Mucosa of stomach (tissue), 1 donor: ENCODE results near the gene PRTFDC1.
A peak's percentile ranks its signal among the peaks of the same experiment; 100 is the strongest.
"Not testable (repeated sequence)": the region's sequence is repeated elsewhere in the genome, so short reads cannot be mapped to it uniquely, and the experiment has no call there.

Experiments used
- H3K27me3 ChIP-seq: one replicate; pipeline ENCODE4 v1.7.0; 2013; ENCODE audit warnings: mild to moderate bottlenecking, low read length; ENCODE audit not compliant: control insufficient read depth, insufficient read depth
- H3K36me3 ChIP-seq: one replicate; pipeline ENCODE4 v1.7.0; 2013; ENCODE audit warnings: low read length; ENCODE audit not compliant: control insufficient read depth, insufficient read depth
- H3K4me1 ChIP-seq: one replicate; pipeline ENCODE4 v1.7.0; 2013; ENCODE audit warnings: mild to moderate bottlenecking, low read length; ENCODE audit not compliant: control insufficient read depth, insufficient read depth
- H3K4me3 ChIP-seq: one replicate; pipeline ENCODE4 v1.7.0; 2013; ENCODE audit warnings: low read length
- H3K9ac ChIP-seq: one replicate; pipeline ENCODE4 v1.7.0; 2013; ENCODE audit warnings: mild to moderate bottlenecking, low read length, moderate library complexity
- H3K9me3 ChIP-seq: one replicate; pipeline ENCODE4 v1.7.0; 2013; ENCODE audit warnings: mild to moderate bottlenecking, low read length, moderate library complexity; ENCODE audit not compliant: control insufficient read depth
- donor health status: Pancreatic carcinoma.

The PRTFDC1 gene

DNA sequence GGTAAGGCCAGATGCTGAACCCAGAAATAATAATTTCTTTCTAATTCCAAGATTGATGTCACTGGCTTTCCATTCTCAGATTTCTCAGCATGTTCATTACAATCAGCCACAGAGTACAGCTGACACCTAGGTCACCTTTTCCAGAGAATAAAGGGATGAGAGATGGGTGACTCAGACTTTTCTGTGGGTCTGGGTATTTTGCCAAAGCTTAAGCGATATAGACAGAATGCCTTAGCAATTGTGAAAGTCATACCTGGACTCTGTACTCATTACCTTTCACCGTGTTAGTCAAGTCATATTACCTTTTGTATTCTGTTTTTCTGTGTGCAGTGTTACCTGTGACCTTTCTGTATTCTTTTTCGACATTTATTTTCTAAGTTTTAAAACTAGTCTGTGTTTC, 10.6 kb upstream of the PRTFDC1 start:
- Histone ChIP-seq H3K9me3 (no peaks in the 10 kb centered on the region), H3K4me3 (no peak overlapping the region), H3K36me3 (no peaks in the 10 kb centered on the region), H3K4me1 (peaks cover 16% of the 10 kb centered on the region), H3K9ac (no peak overlapping the region), H3K27me3 (no peaks in the 10 kb centered on the region)

DNA sequence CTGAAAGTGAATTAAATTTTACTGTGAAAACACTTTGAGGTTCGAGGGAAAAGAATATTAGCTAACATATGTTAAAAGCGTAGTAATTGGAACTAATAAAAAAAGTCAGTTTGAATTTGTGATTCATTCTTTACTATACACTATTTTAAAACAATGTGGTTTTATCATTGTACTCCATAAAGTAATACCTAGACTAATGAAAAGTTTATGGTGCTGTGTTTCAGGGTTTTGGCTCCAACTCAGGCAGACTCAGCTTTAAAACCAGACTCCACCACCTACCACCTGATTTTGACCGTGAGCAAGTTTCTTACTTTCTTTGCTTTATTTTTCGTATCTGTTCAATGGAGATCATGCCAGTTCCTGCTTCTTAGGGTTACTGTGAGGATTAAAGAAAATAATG, 9.2 kb upstream of the PRTFDC1 start:
- Histone ChIP-seq H3K4me3 (no peak overlapping the region), H3K36me3 (no peaks in the 10 kb centered on the region), H3K27me3 (no peaks in the 10 kb centered on the region), H3K9ac (no peak overlapping the region), H3K4me1 (peaks cover 16% of the 10 kb centered on the region), H3K9me3 (no peaks in the 10 kb centered on the region)

DNA sequence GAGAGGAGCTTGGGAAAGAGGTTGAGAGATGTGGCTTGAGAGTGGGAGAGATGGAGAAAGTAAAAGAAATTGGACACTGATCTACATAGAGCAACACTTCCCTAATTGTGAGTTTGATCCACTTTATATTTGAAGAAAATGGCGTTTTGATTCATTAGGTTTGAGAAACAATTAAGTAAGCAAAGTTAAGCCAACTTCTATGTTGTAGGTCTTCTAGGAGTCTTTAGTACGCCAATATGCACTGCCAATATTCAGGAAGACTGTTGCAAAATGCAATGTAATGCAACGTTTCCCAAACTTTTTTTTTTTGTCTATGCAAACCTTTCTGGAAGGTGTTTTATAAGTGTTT, 7.0 kb upstream of the PRTFDC1 start:
- no peaks in the 10 kb centered on the region for H3K27me3 ChIP-seq
- H3K4me1 ChIP-seq: peaks cover 16% of the 10 kb centered on the region
- H3K9me3 ChIP-seq: no peaks in the 10 kb centered on the region
- H3K36me3 ChIP-seq: no peaks in the 10 kb centered on the region
- H3K9ac ChIP-seq: no peak overlapping the region
- no peak overlapping the region for H3K4me3 ChIP-seq

DNA sequence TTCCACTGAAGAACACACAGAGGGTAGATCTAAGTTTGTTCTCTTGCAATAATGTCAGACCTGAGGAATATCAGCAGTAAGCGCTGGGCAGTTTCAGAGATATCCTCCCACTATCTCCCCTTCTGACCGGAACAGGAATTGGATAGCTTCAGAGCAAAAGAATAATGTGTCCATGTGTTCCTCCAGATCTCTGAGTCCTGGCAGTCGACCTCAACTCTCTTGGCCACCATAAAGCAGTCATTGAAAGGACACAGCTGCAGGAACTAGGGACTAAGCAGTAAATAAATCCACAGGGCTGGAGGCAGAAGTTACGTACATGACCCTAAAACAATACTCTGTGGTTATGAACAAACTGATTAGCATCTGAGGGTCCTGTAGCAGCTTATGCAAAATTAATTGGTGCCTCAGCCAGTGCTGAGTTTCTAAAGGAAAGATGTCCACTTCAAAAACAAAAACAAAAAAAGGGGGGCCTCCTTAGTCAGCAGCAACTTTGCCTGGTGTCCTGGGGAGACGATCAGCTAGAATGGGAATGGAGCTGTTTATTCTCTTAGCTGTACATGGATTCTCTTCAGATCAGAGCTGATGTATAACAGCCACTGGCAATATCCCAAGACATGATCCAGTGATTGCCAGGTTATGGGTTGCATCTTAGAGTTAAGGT, 6.4 kb upstream of the PRTFDC1 start:
- Histone ChIP-seq H3K27me3 (no peaks in the 10 kb centered on the region), H3K9me3 (no peaks in the 10 kb centered on the region), H3K4me3 (no peak overlapping the region), H3K36me3 (no peaks in the 10 kb centered on the region), H3K9ac (no peak overlapping the region), H3K4me1 (peaks cover 16% of the 10 kb centered on the region)

DNA sequence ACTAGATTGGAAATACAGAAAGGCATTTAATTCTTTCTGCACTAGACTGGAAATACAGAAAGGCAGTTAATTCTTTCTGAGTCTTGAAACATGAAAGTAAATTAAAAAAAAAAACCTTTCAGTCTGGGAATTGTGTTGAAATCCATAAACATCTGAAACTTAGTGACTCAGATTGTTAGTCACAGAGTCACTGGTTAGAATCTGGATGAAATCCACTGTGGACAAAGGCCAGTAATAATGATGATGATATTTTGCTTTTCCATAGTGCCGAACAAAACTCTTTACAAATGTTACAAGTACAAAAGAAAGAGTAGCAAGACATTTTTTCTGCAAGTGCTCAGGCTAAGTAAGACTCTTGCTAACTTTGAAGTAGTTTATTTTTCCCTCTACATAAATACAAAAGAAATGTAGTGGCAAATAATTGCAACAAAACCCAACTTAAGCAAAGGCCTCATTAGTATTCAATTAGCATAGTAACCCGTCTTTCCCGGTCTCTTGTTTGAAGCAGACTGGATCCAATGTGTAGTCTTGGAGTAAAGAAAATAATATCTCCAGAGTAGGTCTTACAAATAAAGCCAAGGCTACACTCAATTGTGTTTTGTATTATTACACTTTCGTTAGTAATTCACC, 5.8 kb upstream of the PRTFDC1 start:
- H3K27me3 ChIP-seq: no peaks in the 10 kb centered on the region
- no peak overlapping the region for H3K9ac ChIP-seq
- H3K36me3 ChIP-seq: no peaks in the 10 kb centered on the region
- H3K4me3 ChIP-seq: no peak overlapping the region
- H3K4me1 ChIP-seq: peaks cover 19% of the 10 kb centered on the region
- H3K9me3 ChIP-seq: no peaks in the 10 kb centered on the region

DNA sequence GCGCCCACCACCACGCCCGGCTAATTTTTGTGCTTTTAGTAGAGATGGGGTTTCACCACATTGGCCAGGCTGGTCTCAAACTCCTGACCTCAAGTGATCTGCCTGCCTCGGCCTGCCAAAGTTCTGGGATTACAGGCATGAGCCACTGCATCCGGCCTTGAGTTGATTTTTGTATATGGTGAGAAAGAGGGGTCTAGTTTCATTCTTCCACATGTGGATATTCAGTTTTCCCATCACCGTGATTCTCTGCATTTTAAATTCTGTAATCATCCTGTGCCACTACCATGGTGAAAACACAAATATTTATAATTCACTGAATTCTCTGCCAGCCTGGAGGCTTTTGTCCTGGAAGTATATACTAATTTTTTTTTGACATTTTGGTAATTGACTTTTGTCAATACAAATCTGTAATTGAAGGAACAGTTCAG, 5.2 kb upstream of the PRTFDC1 start:
- H3K4me1 ChIP-seq: peaks cover 21% of the 10 kb centered on the region
- H3K9ac ChIP-seq, H3K27me3 ChIP-seq, H3K9me3 ChIP-seq, H3K36me3 ChIP-seq, H3K4me3 ChIP-seq: not testable (repeated sequence)

DNA sequence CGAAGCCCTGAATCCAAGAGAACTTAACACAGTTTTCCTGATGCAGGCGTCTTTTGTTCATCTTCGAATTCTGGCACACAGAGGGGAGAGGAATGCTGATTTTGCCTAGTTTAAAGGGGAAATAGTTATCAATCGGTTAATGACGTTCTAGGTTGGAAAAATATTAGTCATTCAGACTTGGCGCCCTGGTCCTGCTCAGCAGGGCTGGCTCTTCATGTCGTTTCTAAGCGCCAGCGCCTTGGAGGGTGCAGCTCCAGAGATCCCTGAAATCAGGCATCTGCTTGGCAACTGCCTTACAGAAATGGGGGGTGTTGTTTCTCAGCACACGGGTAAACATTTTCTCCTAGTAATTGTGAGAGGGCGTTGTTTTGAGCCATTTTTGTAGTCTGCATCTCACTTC, 1.3 kb upstream of the PRTFDC1 start:
- Histone ChIP-seq H3K4me1 (peaks cover 28% of the 10 kb centered on the region), H3K36me3 (no peaks in the 10 kb centered on the region), H3K4me3 (no peak overlapping the region), H3K9me3 (no peaks in the 10 kb centered on the region), H3K9ac (no peak overlapping the region), H3K27me3 (no peaks in the 10 kb centered on the region)

DNA sequence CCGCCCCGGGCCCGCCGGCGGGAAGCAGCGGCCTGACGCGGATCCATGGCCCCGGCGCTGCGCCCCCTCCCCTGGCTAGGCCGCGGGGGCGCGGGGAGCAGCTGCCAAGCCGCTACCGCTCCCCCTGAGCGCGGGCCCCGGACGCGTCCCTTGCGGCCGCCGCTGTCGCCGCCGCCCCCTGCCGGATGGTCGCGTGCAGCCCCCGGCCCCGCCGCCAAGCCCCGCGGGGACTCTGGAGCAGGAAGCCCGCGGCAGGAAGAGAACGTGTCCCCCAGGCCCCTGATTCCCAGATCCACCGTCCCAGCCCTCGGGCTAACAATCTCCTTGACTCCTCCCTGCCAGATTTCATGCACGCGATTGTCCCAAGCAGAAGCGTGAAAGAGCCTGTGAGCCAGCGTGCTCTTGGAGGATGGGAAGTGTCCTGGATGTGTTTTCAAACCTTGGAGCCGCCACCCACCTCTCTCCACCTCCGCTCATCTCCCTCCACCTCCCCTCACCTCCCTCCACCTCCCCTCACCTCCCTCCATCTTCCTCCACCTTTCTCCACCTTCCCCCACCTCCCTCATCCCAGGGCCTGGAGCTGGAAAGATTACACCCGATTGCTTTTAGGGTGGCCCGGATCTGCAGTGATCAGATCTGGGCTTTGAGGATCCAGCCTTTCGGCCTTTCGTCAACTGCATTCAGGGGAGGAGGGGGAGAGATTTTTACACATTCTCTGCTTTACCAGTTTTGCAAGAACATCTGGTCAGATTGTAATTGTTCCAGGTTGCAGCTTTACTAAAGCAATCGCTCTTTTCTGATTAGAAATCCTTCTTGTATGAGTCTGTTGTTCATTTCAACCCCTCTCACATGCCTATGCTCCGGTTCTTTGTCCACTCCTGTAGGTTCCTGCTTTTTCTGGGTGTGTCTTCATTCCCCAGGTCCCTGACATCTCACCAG, 570 bp upstream of the PRTFDC1 start:
- Histone ChIP-seq H3K27me3 (no peaks in the 10 kb centered on the region), H3K9ac (peak overlapping the region; percentile 81), H3K36me3 (no peaks in the 10 kb centered on the region), H3K9me3 (no peaks in the 10 kb centered on the region), H3K4me1 (peaks cover 22% of the 10 kb centered on the region), H3K4me3 (no peak overlapping the region)

DNA sequence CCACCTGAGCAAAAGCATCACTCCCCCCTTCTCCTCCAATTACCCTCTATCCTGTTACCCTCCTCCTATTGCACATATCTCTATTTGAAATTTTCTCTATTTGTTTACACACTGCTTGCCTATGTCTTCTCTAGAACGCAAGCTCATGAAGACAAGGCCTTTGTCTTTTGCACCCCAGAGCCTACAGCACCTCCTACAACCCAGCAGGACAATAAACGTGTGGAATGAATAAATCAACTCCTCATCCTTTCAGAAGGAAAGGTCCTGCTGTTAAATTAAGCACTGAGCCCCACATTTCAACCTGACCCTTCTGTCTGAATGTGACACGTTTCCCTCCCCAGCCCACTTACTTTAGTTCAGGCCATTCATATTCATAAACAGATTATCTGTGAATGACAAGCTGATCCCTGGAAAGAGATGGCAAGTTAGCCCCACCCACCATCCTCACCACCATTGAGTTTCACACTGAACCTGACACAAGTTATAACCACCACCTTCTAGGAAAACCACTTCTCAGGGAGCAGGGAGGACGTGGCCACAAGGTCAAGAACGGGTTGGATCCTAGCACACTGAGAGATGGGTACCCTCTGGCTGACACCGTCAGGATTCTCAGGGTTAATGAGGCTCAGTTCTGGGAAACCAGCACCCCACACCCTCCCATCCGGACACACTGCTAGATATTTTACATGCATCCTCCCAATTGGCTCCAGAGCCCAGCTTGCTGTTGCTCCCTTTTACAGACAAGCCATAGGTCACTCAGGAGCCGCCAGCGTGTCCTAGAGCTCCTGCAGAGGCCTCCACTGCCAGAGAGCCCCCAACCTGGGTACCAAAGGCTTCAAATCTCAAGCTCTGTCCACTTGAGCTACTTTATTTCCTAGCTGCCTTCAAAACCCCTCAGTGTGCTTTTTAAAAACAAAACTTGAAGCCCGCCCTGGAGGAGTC, 934 bp downstream of the PRTFDC1 start:
- Histone ChIP-seq H3K36me3 (no peaks in the 10 kb centered on the region), H3K4me1 (peaks cover 22% of the 10 kb centered on the region), H3K9ac (peak overlapping the region; percentile 81), H3K4me3 (peak overlapping the region; percentile 44), H3K27me3 (no peaks in the 10 kb centered on the region), H3K9me3 (no peaks in the 10 kb centered on the region)

DNA sequence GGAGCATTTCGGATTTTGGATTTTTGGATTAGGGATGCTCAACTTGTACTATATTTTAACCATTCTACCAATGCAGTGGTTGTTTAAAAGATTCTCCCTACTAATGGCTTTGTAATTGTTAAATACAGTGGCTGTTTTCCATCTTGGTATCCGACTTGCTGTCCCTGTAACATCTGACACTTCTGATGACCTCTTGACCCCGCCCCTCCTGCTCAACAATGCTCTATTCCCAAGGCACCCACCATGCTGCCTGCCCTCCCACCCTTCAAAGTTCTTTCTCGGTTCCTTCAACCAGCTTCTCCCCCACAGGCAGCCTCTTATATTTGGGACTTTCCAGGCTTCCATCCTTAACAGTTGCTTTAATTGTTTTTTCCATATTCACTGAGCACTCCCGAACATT, 2.0 kb downstream of the PRTFDC1 start:
- Histone ChIP-seq H3K36me3 (no peaks in the 10 kb centered on the region), H3K27me3 (no peaks in the 10 kb centered on the region), H3K4me1 (peaks cover 22% of the 10 kb centered on the region), H3K9ac (no peak overlapping the region), H3K9me3 (no peaks in the 10 kb centered on the region), H3K4me3 (no peak overlapping the region)

DNA sequence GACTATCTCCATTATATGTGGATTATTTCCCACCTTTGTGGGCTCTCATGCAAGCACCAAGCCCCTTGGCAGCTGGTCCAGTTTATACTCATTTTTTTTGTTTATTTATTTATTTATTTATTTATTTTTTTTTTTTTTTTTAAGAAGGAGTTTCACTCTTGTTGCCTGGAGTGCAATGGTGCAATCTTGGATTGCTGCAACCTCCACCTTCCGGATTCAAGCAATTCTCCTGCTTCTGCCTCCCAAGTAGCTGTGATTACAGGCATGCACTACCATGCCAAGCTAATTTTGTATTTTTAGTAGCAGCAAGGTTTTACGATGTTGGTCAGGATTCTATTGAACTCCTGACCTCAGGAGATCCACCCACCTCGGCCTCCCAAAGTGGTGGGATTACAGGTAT, 2.8 kb downstream of the PRTFDC1 start:
- H3K4me3 ChIP-seq: no peak overlapping the region
- no peaks in the 10 kb centered on the region for H3K36me3 ChIP-seq
- H3K9ac ChIP-seq: no peak overlapping the region
- H3K4me1 ChIP-seq: peaks cover 31% of the 10 kb centered on the region
- H3K9me3 ChIP-seq: no peaks in the 10 kb centered on the region
- H3K27me3 ChIP-seq: no peaks in the 10 kb centered on the region
